ENCODE results near the gene SEL1L3. TPM values are rescaled to one million over a fixed set of nuclear protein-coding genes. Genes with fewer than 3 reads are reported as not detected.

Gene SEL1L3
- total and polyA plus RNA-seq, 2 donors (not counting 1 experiment from before 2014, with no cell fraction given) = 120 to 280 TPM

DNA sequence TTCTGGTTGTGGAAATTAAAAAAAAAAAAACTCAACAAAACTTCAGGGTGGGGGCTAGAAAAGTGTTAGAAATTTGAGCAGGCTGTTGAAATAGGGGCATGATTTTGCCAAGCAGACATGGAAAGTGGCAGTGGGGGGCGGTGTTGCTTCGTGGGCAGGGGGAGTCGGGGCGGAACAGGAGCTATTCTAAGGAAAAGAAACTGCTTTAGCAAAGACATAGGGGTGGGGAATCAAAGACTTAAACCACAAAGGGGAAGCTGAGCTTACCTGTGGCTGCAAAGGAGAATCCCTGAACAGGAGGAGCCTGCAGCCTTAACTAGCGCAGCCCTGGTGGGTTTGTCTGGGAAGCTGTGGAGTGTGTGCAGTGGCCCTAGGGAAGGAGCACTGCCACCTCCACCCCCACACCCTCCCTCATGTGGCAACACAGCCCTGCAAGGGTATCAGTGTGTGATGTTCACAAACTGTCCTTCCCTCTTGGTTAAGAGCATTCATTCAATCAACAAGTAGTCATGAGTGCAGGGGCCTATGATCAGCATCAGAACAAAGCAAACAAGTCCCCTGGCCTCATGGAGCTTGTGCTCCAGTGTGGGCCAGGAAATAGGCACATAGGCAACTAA lies 20.5 kb downstream of the SEL1L3 start:
- H3K4me1 ChIP-seq (ENCODE audit: control insufficient read depth in 2 of 2, insufficient read depth in 2 of 2, low read length in 2 of 2) = peaks cover 30 to 53% of the 10 kb centered on the region in 2 donors
- no peaks in the 10 kb centered on the region for H3K9me3 Mint-ChIP-seq (ENCODE audit: insufficient read depth)
- DNase-seq (peak; percentile 85), ATAC-seq (ENCODE audit: low read depth) (peak; percentile 90)
- no peak overlapping the region for H3K9ac ChIP-seq (ENCODE audit: low read length)
- H2AFZ ChIP-seq (ENCODE audit: insufficient read depth, low read depth, low read length, poor library complexity, severe bottlenecking) = no peak overlapping the region
- H3K27ac Mint-ChIP-seq = peak overlapping the region; percentile 57
- peaks cover 93% of the 10 kb centered on the region for H4K20me1 ChIP-seq (ENCODE audit: control insufficient read depth, insufficient read depth, low read length, poor library complexity, severe bottlenecking)
- no peaks in the 10 kb centered on the region for H3K27me3 Mint-ChIP-seq
- H3K4me2 ChIP-seq (replicated peaks; ENCODE audit: low read depth, low read length, poor library complexity, severe bottlenecking) = peak overlapping the region; percentile 57
- TF ChIP-seq EZH2 (IDR thresholded peaks at IDR 0.05; ENCODE audit: borderline replicate concordance, insufficient read depth, low read depth, low read length, poor library complexity, severe bottlenecking) = no peak
- TF ChIP-seq, protein P1, sequence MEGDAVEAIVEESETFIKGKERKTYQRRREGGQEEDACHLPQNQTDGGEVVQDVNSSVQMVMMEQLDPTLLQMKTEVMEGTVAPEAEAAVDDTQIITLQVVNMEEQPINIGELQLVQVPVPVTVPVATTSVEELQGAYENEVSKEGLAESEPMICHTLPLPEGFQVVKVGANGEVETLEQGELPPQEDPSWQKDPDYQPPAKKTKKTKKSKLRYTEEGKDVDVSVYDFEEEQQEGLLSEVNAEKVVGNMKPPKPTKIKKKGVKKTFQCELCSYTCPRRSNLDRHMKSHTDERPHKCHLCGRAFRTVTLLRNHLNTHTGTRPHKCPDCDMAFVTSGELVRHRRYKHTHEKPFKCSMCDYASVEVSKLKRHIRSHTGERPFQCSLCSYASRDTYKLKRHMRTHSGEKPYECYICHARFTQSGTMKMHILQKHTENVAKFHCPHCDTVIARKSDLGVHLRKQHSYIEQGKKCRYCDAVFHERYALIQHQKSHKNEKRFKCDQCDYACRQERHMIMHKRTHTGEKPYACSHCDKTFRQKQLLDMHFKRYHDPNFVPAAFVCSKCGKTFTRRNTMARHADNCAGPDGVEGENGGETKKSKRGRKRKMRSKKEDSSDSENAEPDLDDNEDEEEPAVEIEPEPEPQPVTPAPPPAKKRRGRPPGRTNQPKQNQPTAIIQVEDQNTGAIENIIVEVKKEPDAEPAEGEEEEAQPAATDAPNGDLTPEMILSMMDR (IDR thresholded peaks at IDR 0.05) = peak; percentile 73
- 0% methylated on average over 3 of the region's 5 CpGs for WGBS (ENCODE audit: insufficient coverage)
- no peaks in the 10 kb centered on the region for H3K9me3 ChIP-seq (ENCODE audit: control extremely low read depth in 1 of 3, control insufficient read depth in 2 of 3, insufficient read depth in 1 of 3, low read length in 2 of 3)
- no peaks in the 10 kb centered on the region for H3K27me3 ChIP-seq (replicated peaks in 1 of 4; ENCODE audit: control extremely low read depth in 1 of 4, control insufficient read depth in 3 of 4, insufficient read depth in 4 of 4, low read length in 3 of 4)
- peaks cover 100% of the 10 kb centered on the region for H3K79me2 ChIP-seq (ENCODE audit: control insufficient read depth, insufficient read depth, low read length)
- intact Hi-C loops (cut with micrococcal nuclease) = loop anchor here (1.0 to 5.0 kb wide), 7 partner anchors 17 to 568 kb away; partner anchors contain the start of gene SMIM20
- H3K27ac ChIP-seq (ENCODE audit: low read length in 2 of 2) = peak overlapping the region; percentile 13 to 61
- peak overlapping the region; percentile 38 for H3K4me3 Mint-ChIP-seq
- ChIA-PET CTCF (interaction anchor here (0.6 to 3.6 kb wide), 62 partner anchors 8 to 574 kb away, joined by 3 to 49 read pairs (median 4); partner anchors contain the start of gene SMIM20), POLR2A (interaction anchor here (0.6 to 1.2 kb wide), 7 partner anchors 11 to 477 kb away, joined by 3 to 7 read pairs (median 3); partner anchors contain the start of gene SMIM20)
- H3K4me3 ChIP-seq (ENCODE audit: control extremely low read depth in 1 of 5, extremely low read depth in 1 of 5, insufficient read depth in 1 of 5, low read depth in 2 of 5, low read length in 4 of 5) = peak overlapping the region in 1 of 5 experiments; percentile 12
- H3K36me3 ChIP-seq (replicated peaks in 1 of 2; ENCODE audit: control extremely low read depth in 1 of 2, control insufficient read depth in 1 of 2, extremely low read depth in 1 of 2, insufficient read depth in 2 of 2, low read length in 1 of 2) = peaks cover 0 to 80% of the 10 kb centered on the region in 2 experiments
- peaks cover 77% of the 10 kb centered on the region for H3K4me1 Mint-ChIP-seq

DNA sequence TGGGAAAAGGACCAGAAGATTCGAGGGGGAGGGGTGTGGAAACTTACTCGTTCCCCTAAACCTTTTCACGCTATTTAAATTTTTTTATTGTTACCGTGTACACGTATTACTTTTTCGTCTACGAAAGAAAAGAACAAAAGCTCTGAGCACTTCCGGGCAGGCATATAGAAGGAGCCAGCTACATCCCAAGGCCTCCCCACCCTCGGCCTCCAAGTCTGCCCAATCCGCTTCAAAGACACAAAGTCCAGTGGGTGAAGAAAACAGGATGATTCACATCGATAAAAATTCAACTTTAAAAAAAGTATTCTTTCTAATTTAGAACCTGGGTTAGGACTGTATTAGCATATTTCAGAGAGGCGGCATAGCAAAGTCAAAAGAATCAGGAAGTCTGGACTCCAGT lies 23.1 kb downstream of the SEL1L3 start:
- peaks cover 100% of the 10 kb centered on the region for H3K79me2 ChIP-seq (ENCODE audit: control insufficient read depth, insufficient read depth, low read length)
- Mint-ChIP-seq H3K9me3 (ENCODE audit: insufficient read depth) (no peaks in the 10 kb centered on the region), H3K4me1 (peaks cover 81% of the 10 kb centered on the region), H3K4me3 (no peak overlapping the region), H3K27me3 (no peaks in the 10 kb centered on the region), H3K27ac (no peak overlapping the region)
- intact Hi-C loops (cut with micrococcal nuclease) = loop anchor here (5.0 kb wide), 1 partner anchor 88 kb away; no protein-coding TSS in a partner anchor
- ChIA-PET POLR2A (no interaction called here), CTCF (interaction anchor here (1.0 to 3.6 kb wide), 2 partner anchors 18 to 139 kb away, joined by 4 to 25 read pairs; no protein-coding TSS in a partner anchor)
- H3K4me2 ChIP-seq (replicated peaks; ENCODE audit: low read depth, low read length, poor library complexity, severe bottlenecking) = no peak overlapping the region
- H3K4me3 ChIP-seq (ENCODE audit: control extremely low read depth in 1 of 5, extremely low read depth in 1 of 5, insufficient read depth in 1 of 5, low read depth in 2 of 5, low read length in 4 of 5) = no peak overlapping the region
- H3K27ac ChIP-seq (ENCODE audit: low read length in 2 of 2) = no peak overlapping the region
- ATAC-seq (ENCODE audit: low read depth) = no peak
- TF ChIP-seq EZH2 (IDR thresholded peaks at IDR 0.05; ENCODE audit: borderline replicate concordance, insufficient read depth, low read depth, low read length, poor library complexity, severe bottlenecking) = no peak
- TF ChIP-seq, protein P1 (IDR thresholded peaks at IDR 0.05) = no peak
- DNase-seq = no peak
- peaks cover 0 to 74% of the 10 kb centered on the region in 2 experiments for H3K36me3 ChIP-seq (replicated peaks in 1 of 2; ENCODE audit: control extremely low read depth in 1 of 2, control insufficient read depth in 1 of 2, extremely low read depth in 1 of 2, insufficient read depth in 2 of 2, low read length in 1 of 2)
- no peak overlapping the region for H2AFZ ChIP-seq (ENCODE audit: insufficient read depth, low read depth, low read length, poor library complexity, severe bottlenecking)
- WGBS (ENCODE audit: insufficient coverage) = 94% methylated on average over 9 of the region's 12 CpGs
- H3K9me3 ChIP-seq (ENCODE audit: control extremely low read depth in 1 of 3, control insufficient read depth in 2 of 3, insufficient read depth in 1 of 3, low read length in 2 of 3) = no peaks in the 10 kb centered on the region
- no peak overlapping the region for H3K9ac ChIP-seq (ENCODE audit: low read length)
- no peaks in the 10 kb centered on the region for H3K27me3 ChIP-seq (replicated peaks in 1 of 4; ENCODE audit: control extremely low read depth in 1 of 4, control insufficient read depth in 3 of 4, insufficient read depth in 4 of 4, low read length in 3 of 4)
- H3K4me1 ChIP-seq (ENCODE audit: control insufficient read depth in 2 of 2, insufficient read depth in 2 of 2, low read length in 2 of 2) = peaks cover 30 to 38% of the 10 kb centered on the region in 2 donors
- H4K20me1 ChIP-seq (ENCODE audit: control insufficient read depth, insufficient read depth, low read length, poor library complexity, severe bottlenecking) = peaks cover 100% of the 10 kb centered on the region
